ENCODE data around the gene FAM229B. TPM values are rescaled to one million over a fixed set of nuclear protein-coding genes. Genes with fewer than 3 reads are reported as not detected.
A peak's percentile ranks its signal among the peaks of the same experiment; 100 is the strongest.

The FAM229B gene
- total and polyA plus RNA-seq, 2 of the 8 experiments (the other 6 are each of a cell fraction or from before 2014, with no cell fraction given), result 10.0 to 10.4 TPM

DNA sequence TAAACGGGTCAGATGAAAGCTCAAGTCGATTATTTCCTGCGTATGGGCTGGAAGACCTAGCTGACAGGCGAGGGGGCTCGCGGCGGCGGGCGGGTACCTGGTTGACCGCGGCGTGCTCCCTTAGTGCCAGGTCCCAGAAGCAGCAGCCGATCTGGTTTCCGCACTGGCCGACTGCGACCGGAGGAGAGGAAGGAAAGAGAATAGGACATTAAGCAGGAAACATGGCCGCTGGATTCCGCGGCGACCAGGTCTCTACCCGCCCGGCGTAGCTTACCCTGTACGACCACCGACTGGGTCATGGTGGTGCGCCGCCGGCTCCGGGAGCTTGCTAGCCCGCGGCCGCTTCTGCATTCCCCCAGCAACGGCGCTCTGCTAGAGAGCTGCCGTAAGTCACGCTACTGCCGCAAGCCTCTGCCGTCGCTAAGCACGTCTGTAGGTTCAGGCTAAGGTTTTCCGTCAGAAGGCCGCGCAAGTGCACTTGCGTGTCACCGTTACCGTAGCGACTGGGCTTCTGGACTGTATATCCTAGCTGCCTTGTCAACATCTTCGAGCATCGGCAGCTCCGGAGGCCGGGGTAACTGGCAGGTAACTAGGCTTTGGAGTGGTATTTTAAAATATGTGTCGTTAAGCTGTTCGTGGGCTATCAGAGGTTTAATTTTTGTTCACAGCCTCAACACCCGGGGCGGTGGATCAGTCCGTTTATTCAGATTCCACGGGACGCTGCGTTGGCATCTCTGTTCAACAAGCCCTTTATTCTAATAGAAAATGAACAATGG is at the start of gene FAM229B, which contains the start of gene TUBE1 (continued):
- TF ChIP-seq ASH2L (IDR thresholded peaks at IDR 0.05; ENCODE audit: low read length), result peak; percentile 89
- TF ChIP-seq CBX5 (IDR thresholded peaks at IDR 0.05; ENCODE audit: low read depth, low read length), result no peak
- no peak for TF ChIP-seq SUZ12 (IDR thresholded peaks at IDR 0.05; ENCODE audit: low read length)
- TF ChIP-seq, protein P1, sequence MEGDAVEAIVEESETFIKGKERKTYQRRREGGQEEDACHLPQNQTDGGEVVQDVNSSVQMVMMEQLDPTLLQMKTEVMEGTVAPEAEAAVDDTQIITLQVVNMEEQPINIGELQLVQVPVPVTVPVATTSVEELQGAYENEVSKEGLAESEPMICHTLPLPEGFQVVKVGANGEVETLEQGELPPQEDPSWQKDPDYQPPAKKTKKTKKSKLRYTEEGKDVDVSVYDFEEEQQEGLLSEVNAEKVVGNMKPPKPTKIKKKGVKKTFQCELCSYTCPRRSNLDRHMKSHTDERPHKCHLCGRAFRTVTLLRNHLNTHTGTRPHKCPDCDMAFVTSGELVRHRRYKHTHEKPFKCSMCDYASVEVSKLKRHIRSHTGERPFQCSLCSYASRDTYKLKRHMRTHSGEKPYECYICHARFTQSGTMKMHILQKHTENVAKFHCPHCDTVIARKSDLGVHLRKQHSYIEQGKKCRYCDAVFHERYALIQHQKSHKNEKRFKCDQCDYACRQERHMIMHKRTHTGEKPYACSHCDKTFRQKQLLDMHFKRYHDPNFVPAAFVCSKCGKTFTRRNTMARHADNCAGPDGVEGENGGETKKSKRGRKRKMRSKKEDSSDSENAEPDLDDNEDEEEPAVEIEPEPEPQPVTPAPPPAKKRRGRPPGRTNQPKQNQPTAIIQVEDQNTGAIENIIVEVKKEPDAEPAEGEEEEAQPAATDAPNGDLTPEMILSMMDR (IDR thresholded peaks at IDR 0.05; ENCODE audit: control extremely low read depth in 1 of 3, insufficient read depth in 1 of 3, low read depth in 1 of 3, low read length in 3 of 3), result no peak; a peak in 1 of 4 replicates
- peak; percentile 65 for TF ChIP-seq SAP30 (IDR thresholded peaks at IDR 0.05; ENCODE audit: insufficient read depth, insufficient replicate concordance, low read length)
- no peak for TF ChIP-seq SRF (IDR thresholded peaks at IDR 0.05; ENCODE audit: low read depth, low read length)
- no peak for TF ChIP-seq CHD1 (IDR thresholded peaks at IDR 0.05; ENCODE audit: low read depth, low read length)
- TF ChIP-seq BRCA1 (IDR thresholded peaks at IDR 0.05; ENCODE audit: low read depth, low read length), result no peak
- no peak for TF ChIP-seq TCF12 (IDR thresholded peaks at IDR 0.05; ENCODE audit: low read depth, low read length)
- TF ChIP-seq NRF1 (IDR thresholded peaks at IDR 0.05; ENCODE audit: low read depth, low read length), result no peak
- TF ChIP-seq MAFK (IDR thresholded peaks at IDR 0.05; ENCODE audit: low read depth, low read length), result no peak

Data from H1 (cell line).